ENCODE data around the gene TLR5.

- TF ChIP-seq EZH2 (IDR thresholded peaks at IDR 0.05; ENCODE audit: low read length) (no peak), CTCF (optimal IDR thresholded peaks at IDR 0.05 in 1 of 3, IDR thresholded peaks at IDR 0.05 in 1 of 3, conservative IDR thresholded peaks at IDR 0.05 in 1 of 3; ENCODE audit: extremely low read depth in 1 of 3, insufficient read depth in 2 of 3, low read length in 3 of 3) (peak; percentile 85 to 97 (median 90))
Measured at GRCh38 chr1:223133824-223134435, 9.1 kb downstream of the TLR5 start.
